Measurements from ENCODE around the gene GPC3.

- TF ChIP-seq CTCF (IDR thresholded peaks at IDR 0.05) (no peak), POLR2A (IDR thresholded peaks at IDR 0.05; ENCODE audit: low read depth) (no peak), EP300 (IDR thresholded peaks at IDR 0.05) (no peak), POLR2AphosphoS5 (IDR thresholded peaks at IDR 0.05) (no peak)
Measured at GRCh38 chrX:134000260-134001245, 15.2 kb upstream of the GPC3 start.

Data from esophagus muscularis mucosa (tissue), 4 donors.